Spleen (tissue), 7 donors: Measurements from ENCODE around the gene KCND3.

ENCODE experiments used
- CTCF ChIP-seq, 11 experiments: fragments of 200-600 bp in 7 of 11; fragments of 450-650 bp in 4 of 11; sonication (generic) in 4 of 11; IDR thresholded peaks in 8 of 11; conservative IDR thresholded peaks in 3 of 11; 1 replicate in 7 of 11; 2 replicates in 4 of 11; pipeline versions ENCODE4 v1.4.0 to v1.8.0; 2016 to 2021; ENCODE audit warnings: antibody characterized with exemption in 11 of 11, inconsistent platforms in 4 of 11, mild to moderate bottlenecking in 1 of 11
- POLR2AphosphoS5 ChIP-seq, 3 donors: sonication (generic); formaldehyde crosslinking; IDR thresholded peaks; one replicate each; pipeline ENCODE4 v1.5.1; 2017; ENCODE audit warnings: antibody characterized with exemption in 3 of 3
- donor health status: DM: no; HTN: no; CAD: no; lungs with moderate emphysema.
- donor health status: DM: no; HTN: no; CAD: no.
- donor health status: DM: no; HTN: no; CAD: no.

- TF ChIP-seq CTCF (IDR thresholded peaks at IDR 0.05 in 8 of 11, conservative IDR thresholded peaks at IDR 0.05 in 3 of 11) (no peak), POLR2AphosphoS5 (IDR thresholded peaks at IDR 0.05) (no peak)
Observed at GRCh38 chr1:111737216-111738132, 252.0 kb downstream of the KCND3 start.
